LNCaP clone FGC (cell line): Measurements from ENCODE around the gene KLHL41.
"Not testable (repeated sequence)": the region's sequence is repeated elsewhere in the genome, so short reads cannot be mapped to it uniquely, and the experiment has no call there.

ENCODE experiments used
- DNase-seq: peaks from one replicate; pipeline ENCODE4 v3.0.0-alpha.2; 2011; ENCODE audit warnings: low read depth
- H3K4me3 ChIP-seq: 2 replicates; pipeline ENCODE4 v1.5.1; 2011; ENCODE audit warnings: mild to moderate bottlenecking, low read depth, low read length, control low read depth
- CTCF ChIP-seq: IDR thresholded peaks from 2 replicates; pipeline ENCODE4 v1.5.1; 2012; ENCODE audit warnings: mild to moderate bottlenecking; ENCODE audit not compliant: control insufficient read depth, insufficient read depth; ENCODE audit errors: extremely low read depth

The KLHL41 gene

GRCh38 chr2:169509955-169510354 is 453 bp downstream of the KLHL41 start:
- no peak for DNase-seq
- no peak overlapping the region for H3K4me3 ChIP-seq
- no peak for TF ChIP-seq CTCF

- no peak for TF ChIP-seq CTCF
- H3K4me3 ChIP-seq, result no peak overlapping the region
- DNase-seq, result no peak
These were observed 994 bp downstream of the KLHL41 start for GRCh38 chr2:169510496-169510895.

- H3K4me3 ChIP-seq, result no peak overlapping the region
- TF ChIP-seq CTCF, result no peak
- DNase-seq, result no peak
These were observed 2.3 kb downstream of the KLHL41 start for GRCh38 chr2:169511818-169512217.

GRCh38 chr2:169512525-169512924 is 3.0 kb downstream of the KLHL41 start:
- no peak for TF ChIP-seq CTCF
- no peak overlapping the region for H3K4me3 ChIP-seq
- DNase-seq, result no peak

GRCh38 chr2:169513094-169513493 is 3.6 kb downstream of the KLHL41 start:
- TF ChIP-seq CTCF, result no peak
- DNase-seq, result no peak
- no peak overlapping the region for H3K4me3 ChIP-seq

GRCh38 chr2:169513926-169514325 is 4.4 kb downstream of the KLHL41 start:
- no peak for DNase-seq
- no peak for TF ChIP-seq CTCF
- no peak overlapping the region for H3K4me3 ChIP-seq

GRCh38 chr2:169514758-169515157 is 5.3 kb downstream of the KLHL41 start:
- H3K4me3 ChIP-seq, DNase-seq: not testable (repeated sequence)

GRCh38 chr2:169516488-169516995 is 7.0 kb downstream of the KLHL41 start:
- not testable (repeated sequence) for DNase-seq, H3K4me3 ChIP-seq
